Ammon's horn (tissue), 1 donor: Measurements from ENCODE around the gene SPPL2C.
A peak's percentile ranks its signal among the peaks of the same experiment; 100 is the strongest.

Experiments
- DNase-seq: peaks from one replicate; pipeline ENCODE4 v3.0.0-alpha.2; 2016; ENCODE audit warnings: low spot score

Gene SPPL2C

GRCh38 chr17:45828171-45828570 is 16.5 kb upstream of the SPPL2C start:
- no peak for DNase-seq

GRCh38 chr17:45828582-45829133 is 16.0 kb upstream of the SPPL2C start:
- DNase-seq = no peak

GRCh38 chr17:45833920-45834319 is 10.8 kb upstream of the SPPL2C start:
- DNase-seq = no peak

GRCh38 chr17:45834471-45835396 is 9.9 kb upstream of the SPPL2C start:
- no peak for DNase-seq

- no peak for DNase-seq
These were observed 9.2 kb upstream of the SPPL2C start for GRCh38 chr17:45835481-45835880.

GRCh38 chr17:45836047-45837044 is 8.3 kb upstream of the SPPL2C start:
- no peak for DNase-seq

GRCh38 chr17:45837187-45837586 is 7.5 kb upstream of the SPPL2C start:
- DNase-seq = no peak

GRCh38 chr17:45837603-45838002 is 7.1 kb upstream of the SPPL2C start:
- no peak for DNase-seq

- DNase-seq = no peak
These were observed 5.9 kb upstream of the SPPL2C start for GRCh38 chr17:45838751-45839295.

- no peak for DNase-seq
These were observed 5.2 kb upstream of the SPPL2C start for GRCh38 chr17:45839442-45839841.

- no peak for DNase-seq
These were observed 3.5 kb upstream of the SPPL2C start for GRCh38 chr17:45841186-45841585.

GRCh38 chr17:45841883-45842525 is 2.7 kb upstream of the SPPL2C start:
- no peak for DNase-seq

GRCh38 chr17:45843722-45844121 is 959 bp upstream of the SPPL2C start:
- DNase-seq = no peak

- DNase-seq = no peak
These were observed 900 bp downstream of the SPPL2C start for GRCh38 chr17:45845376-45846185.

GRCh38 chr17:45846223-45846622 is 1.5 kb downstream of the SPPL2C start:
- no peak for DNase-seq

GRCh38 chr17:45846646-45847045 is 2.0 kb downstream of the SPPL2C start:
- DNase-seq = no peak

GRCh38 chr17:45847101-45847500 is 2.4 kb downstream of the SPPL2C start:
- no peak for DNase-seq

- no peak for DNase-seq
These were observed 3.1 kb downstream of the SPPL2C start for GRCh38 chr17:45847747-45848146.

GRCh38 chr17:45848405-45848804 is 3.7 kb downstream of the SPPL2C start:
- DNase-seq = no peak

GRCh38 chr17:45848868-45849535 is 4.3 kb downstream of the SPPL2C start:
- peak; percentile 89 for DNase-seq
